HG03097 (cell line): ENCODE results near the gene TRMT2A.

Experiments used
- ATAC-seq: cut with Tn5 transposase; IDR thresholded peaks from one replicate; pipeline ENCODE4 v1.9.1; 2021; ENCODE audit not compliant: unreplicated experiment, low FRiP score

The TRMT2A gene

GRCh38 chr22:20123366-20124082, 6.5 kb upstream of the TRMT2A start:
- ATAC-seq: no peak

- ATAC-seq: no peak
Measured at GRCh38 chr22:20121856-20122415, 4.9 kb upstream of the TRMT2A start.

GRCh38 chr22:20118300-20119020, 1.4 kb upstream of the TRMT2A start:
- ATAC-seq: no peak

GRCh38 chr22:20117633-20118299, 740 bp upstream of the TRMT2A start:
- peak; percentile 22 for ATAC-seq

- ATAC-seq: no peak
Measured at GRCh38 chr22:20116376-20116950, 563 bp downstream of the TRMT2A start.

- ATAC-seq: no peak
Measured at GRCh38 chr22:20115691-20116375, 1.2 kb downstream of the TRMT2A start, which contains the start of gene RANBP1. Gene RANBP1, plus strand, starts transcription at chr22:20116104. Its CDS starts 81 bp downstream, at chr22:20116185.

GRCh38 chr22:20114506-20115475, 2.2 kb downstream of the TRMT2A start:
- no peak for ATAC-seq

- no peak for ATAC-seq
Measured at GRCh38 chr22:20113551-20114310, 3.3 kb downstream of the TRMT2A start.

GRCh38 chr22:20112623-20113511, 4.2 kb downstream of the TRMT2A start:
- ATAC-seq: no peak

GRCh38 chr22:20111689-20112622, 5.1 kb downstream of the TRMT2A start:
- ATAC-seq: no peak

- ATAC-seq: no peak
Measured at GRCh38 chr22:20111045-20111688, 5.9 kb downstream of the TRMT2A start.

- no peak for ATAC-seq
Measured at GRCh38 chr22:20110359-20110985, 6.6 kb downstream of the TRMT2A start.

GRCh38 chr22:20109411-20110358, 7.3 kb downstream of the TRMT2A start:
- no peak for ATAC-seq

- no peak for ATAC-seq
Measured at GRCh38 chr22:20108757-20109230, 8.2 kb downstream of the TRMT2A start.
